ENCODE data around the gene DNLZ.

DNLZ gene

GRCh38 chr9:136370037-136370436, 6.5 kb upstream of the DNLZ start:
- intact Hi-C loops (cut with DNase I; ENCODE audit: low total_unique reads) = no loop called here

DNA sequence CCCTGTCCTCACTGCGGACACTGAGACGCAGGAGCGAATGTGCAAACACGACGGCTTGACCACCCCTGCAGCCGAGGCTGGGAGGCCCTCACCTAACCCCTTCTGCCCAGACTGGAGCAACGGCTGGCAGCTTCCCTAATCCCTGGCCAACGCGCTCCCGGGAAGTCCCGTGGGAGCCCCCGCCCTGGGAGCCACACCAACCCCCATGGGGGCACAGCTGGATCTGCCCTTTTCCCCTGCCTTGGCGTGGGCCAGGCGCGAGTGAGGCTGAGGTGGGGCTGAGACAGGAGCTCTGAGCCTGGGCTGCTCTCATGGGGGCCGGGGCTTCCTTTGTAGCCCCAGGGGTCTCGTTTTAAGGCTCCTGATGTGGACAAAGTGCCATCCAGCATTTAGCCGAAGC, 4.6 kb upstream of the DNLZ start:
- Histone ChIP-seq H3K9me3 (no peaks in the 10 kb centered on the region), H3K27ac (no peak overlapping the region), H3K4me3 (no peak overlapping the region), H3K4me1 (peaks cover 0 to 22% (median 9%) of the 10 kb centered on the region in 4 donors), H3K27me3 (peaks cover 0 to 9% of the 10 kb centered on the region in 2 donors), H3K36me3 (peaks cover 0 to 4% (median 0%) of the 10 kb centered on the region in 3 donors)
- no peak for DNase-seq
- TF ChIP-seq, protein P1, sequence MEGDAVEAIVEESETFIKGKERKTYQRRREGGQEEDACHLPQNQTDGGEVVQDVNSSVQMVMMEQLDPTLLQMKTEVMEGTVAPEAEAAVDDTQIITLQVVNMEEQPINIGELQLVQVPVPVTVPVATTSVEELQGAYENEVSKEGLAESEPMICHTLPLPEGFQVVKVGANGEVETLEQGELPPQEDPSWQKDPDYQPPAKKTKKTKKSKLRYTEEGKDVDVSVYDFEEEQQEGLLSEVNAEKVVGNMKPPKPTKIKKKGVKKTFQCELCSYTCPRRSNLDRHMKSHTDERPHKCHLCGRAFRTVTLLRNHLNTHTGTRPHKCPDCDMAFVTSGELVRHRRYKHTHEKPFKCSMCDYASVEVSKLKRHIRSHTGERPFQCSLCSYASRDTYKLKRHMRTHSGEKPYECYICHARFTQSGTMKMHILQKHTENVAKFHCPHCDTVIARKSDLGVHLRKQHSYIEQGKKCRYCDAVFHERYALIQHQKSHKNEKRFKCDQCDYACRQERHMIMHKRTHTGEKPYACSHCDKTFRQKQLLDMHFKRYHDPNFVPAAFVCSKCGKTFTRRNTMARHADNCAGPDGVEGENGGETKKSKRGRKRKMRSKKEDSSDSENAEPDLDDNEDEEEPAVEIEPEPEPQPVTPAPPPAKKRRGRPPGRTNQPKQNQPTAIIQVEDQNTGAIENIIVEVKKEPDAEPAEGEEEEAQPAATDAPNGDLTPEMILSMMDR (IDR thresholded peaks at IDR 0.05) = no peak
- intact Hi-C loops (cut with DNase I; ENCODE audit: low total_unique reads) = no loop called here

More at GRCh38 chr9:136370037-136370436, 6.5 kb upstream of the DNLZ start:
- TF ChIP-seq, protein P1 (IDR thresholded peaks at IDR 0.05) = no peak
- H3K4me1 ChIP-seq = peaks cover 0 to 23% (median 0%) of the 10 kb centered on the region in 4 donors
- no peak overlapping the region for H3K4me3 ChIP-seq
- no peaks in the 10 kb centered on the region for H3K9me3 ChIP-seq
- peaks cover 0 to 5% of the 10 kb centered on the region in 2 donors for H3K27me3 ChIP-seq
- peaks cover 0 to 4% (median 0%) of the 10 kb centered on the region in 3 donors for H3K36me3 ChIP-seq
- H3K27ac ChIP-seq = no peak overlapping the region
- DNase-seq = no peak

- no peak overlapping the region for H3K4me3 ChIP-seq
- no peak for DNase-seq
- no peak overlapping the region for H3K27ac ChIP-seq
- peaks cover 0 to 21% (median 14%) of the 10 kb centered on the region in 4 donors for H3K4me1 ChIP-seq
- H3K27me3 ChIP-seq = peaks cover 0 to 9% of the 10 kb centered on the region in 2 donors
- H3K36me3 ChIP-seq = peaks cover 0 to 4% (median 0%) of the 10 kb centered on the region in 3 donors
- TF ChIP-seq, protein P1 (IDR thresholded peaks at IDR 0.05) = no peak
- no peaks in the 10 kb centered on the region for H3K9me3 ChIP-seq
- intact Hi-C loops (cut with DNase I; ENCODE audit: low total_unique reads) = no loop called here
Observed at GRCh38 chr9:136367296-136368145, 4.0 kb upstream of the DNLZ start.

DNA sequence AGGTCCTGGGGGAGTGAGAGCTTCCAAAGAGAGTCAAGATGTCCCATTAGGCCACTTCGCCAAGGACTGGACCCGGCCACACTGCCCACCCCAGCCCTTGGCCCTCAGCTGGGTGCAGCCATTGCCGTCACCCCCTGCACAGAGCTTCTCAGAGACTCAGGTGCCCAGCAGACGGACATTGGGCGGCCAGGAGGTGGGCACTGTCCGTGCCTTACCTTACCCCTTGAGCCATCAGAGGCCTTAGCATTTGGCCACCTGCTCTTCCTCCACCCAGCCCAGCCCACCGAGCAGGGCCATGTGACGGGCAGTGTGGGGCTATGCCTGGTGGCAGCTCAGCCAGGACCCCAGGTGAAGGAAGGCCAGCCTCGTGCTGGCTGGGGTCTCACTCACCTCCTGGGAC, 3.3 kb upstream of the DNLZ start:
- TF ChIP-seq, protein P1 (IDR thresholded peaks at IDR 0.05) = no peak
- Histone ChIP-seq H3K4me1 (peaks cover 0 to 22% (median 16%) of the 10 kb centered on the region in 4 donors), H3K27ac (no peak overlapping the region), H3K36me3 (peaks cover 0 to 8% (median 0%) of the 10 kb centered on the region in 3 donors), H3K27me3 (peaks cover 0 to 9% of the 10 kb centered on the region in 2 donors), H3K4me3 (no peak overlapping the region), H3K9me3 (no peaks in the 10 kb centered on the region)
- intact Hi-C loops (cut with DNase I; ENCODE audit: low total_unique reads) = no loop called here
- DNase-seq = no peak

- Histone ChIP-seq H3K27ac (no peak overlapping the region), H3K4me3 (no peak overlapping the region), H3K4me1 (peaks cover 0 to 24% (median 16%) of the 10 kb centered on the region in 4 donors), H3K36me3 (peaks cover 0 to 18% (median 0%) of the 10 kb centered on the region in 3 donors), H3K9me3 (no peaks in the 10 kb centered on the region), H3K27me3 (peaks cover 0 to 9% of the 10 kb centered on the region in 2 donors)
- TF ChIP-seq, protein P1 (IDR thresholded peaks at IDR 0.05) = no peak
- intact Hi-C loops (cut with DNase I; ENCODE audit: low total_unique reads) = no loop called here
- no peak for DNase-seq
Observed at GRCh38 chr9:136365775-136366222, 2.3 kb upstream of the DNLZ start.

Data from tibial artery (tissue), 4 donors.